ENCODE measurements around the gene VPS8.
"Not testable (repeated sequence)": the region's sequence is repeated elsewhere in the genome, so short reads cannot be mapped to it uniquely, and the experiment has no call there.

VPS8 gene

GRCh38 chr3:184953401-184953800 is 141.4 kb downstream of the VPS8 start:
- no peak for TF ChIP-seq GATA1 (IDR thresholded peaks at IDR 0.05; ENCODE audit: low read depth, low read length)
- TF ChIP-seq POLR2A (IDR thresholded peaks at IDR 0.05; ENCODE audit: low read length), result no peak
- peak; percentile 56 to 89 for DNase-seq

- TF ChIP-seq POLR2A (IDR thresholded peaks at IDR 0.05; ENCODE audit: low read length) (no peak), GATA1 (IDR thresholded peaks at IDR 0.05; ENCODE audit: low read depth, low read length) (no peak)
- DNase-seq, result no peak
Measured at GRCh38 chr3:184954251-184954650, 142.3 kb downstream of the VPS8 start.

DNA sequence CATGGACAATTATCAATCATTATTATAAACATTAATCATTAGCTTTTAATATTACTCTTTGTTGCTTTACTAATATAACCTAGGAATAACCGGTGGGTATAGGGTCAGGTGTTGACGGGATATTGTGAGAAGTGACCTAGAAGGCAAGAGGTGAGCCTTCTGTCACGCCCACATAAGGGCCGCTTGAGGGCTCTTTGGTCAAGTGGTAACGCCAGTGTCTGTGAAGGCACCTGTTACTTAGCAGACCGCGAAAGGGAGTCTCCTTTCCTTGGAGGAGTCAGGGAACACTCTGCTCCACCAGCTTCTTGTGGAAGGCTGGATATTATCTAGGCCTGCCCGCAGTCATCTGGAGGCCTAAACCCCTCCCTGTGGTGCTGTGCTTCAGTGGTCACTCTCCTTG is 142.9 kb downstream of the VPS8 start:
- not testable (repeated sequence) for DNase-seq

DNA sequence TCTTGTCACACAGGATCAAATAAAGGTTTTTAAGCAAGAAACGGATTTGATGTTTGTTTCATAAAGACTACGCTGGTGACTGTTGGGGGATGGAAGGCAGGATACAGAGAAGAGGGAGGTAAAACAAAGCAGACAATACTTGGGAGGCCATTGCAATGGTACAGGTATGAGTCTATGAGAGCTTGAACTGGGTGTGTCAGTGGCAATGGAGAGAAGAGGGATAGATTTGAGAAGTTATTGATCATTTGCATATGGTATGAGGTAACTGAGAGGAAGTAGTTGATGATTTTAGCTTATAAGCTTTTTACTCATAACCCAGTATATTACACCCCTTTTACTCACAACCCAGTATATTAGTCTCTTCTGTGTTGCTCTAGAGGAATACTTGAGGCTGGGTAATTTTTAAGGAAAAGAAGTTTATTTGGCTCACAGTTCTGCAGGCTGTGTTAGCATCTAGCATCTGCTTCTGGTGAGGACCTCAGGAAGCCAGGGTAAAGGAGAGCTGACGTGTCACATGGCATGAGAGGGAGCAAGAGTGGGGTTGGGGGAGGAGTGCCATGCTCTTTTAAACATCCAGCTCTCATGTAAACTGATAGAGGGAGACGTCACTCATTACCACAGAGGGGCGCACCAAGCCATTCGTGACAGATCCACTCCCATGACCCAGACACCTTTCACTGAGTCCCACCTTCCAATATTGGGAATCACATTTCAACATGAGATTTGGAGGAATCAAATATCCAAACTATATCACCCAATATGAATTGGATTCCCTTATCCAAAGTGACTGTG is 153.9 kb downstream of the VPS8 start:
- DNase-seq, result no peak
- TF ChIP-seq GATA1 (IDR thresholded peaks at IDR 0.05; ENCODE audit: low read depth, low read length) (no peak), POLR2A (IDR thresholded peaks at IDR 0.05; ENCODE audit: low read length) (no peak)

GRCh38 chr3:184968115-184968514 is 156.1 kb downstream of the VPS8 start:
- TF ChIP-seq POLR2A (IDR thresholded peaks at IDR 0.05; ENCODE audit: low read length), result no peak
- no peak for TF ChIP-seq GATA1 (IDR thresholded peaks at IDR 0.05; ENCODE audit: low read depth, low read length)
- no peak for DNase-seq

DNA sequence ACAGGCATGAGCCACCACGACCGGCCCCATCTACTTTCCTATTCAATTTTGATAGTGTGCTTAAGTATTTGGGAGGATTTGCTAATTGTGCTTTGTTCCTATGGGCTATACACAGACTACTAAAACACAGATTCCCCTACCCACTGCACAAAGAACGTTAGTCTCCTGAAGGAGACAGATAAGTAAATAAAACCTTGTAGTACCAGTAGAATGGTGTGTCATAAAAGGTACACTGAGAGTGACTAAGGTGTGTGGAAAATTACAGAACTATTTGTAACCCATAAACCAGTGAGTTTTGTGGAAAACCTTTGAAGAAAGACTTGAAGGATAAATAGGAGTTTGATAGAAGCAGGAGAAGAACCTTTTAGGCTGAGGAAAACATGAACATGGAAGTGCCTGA is 158.2 kb downstream of the VPS8 start:
- TF ChIP-seq GATA1 (IDR thresholded peaks at IDR 0.05; ENCODE audit: low read depth, low read length), result no peak
- TF ChIP-seq POLR2A (IDR thresholded peaks at IDR 0.05; ENCODE audit: low read length), result no peak
- DNase-seq, result no peak

DNA sequence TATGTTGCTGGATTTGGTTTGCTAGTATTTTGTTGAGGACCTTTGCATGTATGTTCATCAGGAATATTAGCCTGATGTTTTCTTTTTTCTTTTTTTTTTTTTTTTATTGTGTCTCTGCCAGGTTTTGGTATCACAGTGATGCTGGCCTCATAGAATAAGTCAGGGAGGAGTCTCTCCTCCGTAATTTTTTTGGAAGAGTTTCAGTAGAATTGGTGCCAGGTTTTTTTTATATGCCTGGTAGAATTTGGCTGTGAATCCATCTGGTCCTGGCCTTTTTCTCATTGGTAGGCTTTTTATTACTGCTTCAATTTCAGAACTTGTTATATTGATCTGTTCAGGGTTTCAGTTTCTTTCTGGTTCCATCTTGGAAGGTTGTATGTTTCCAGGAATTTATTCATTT is 165.8 kb downstream of the VPS8 start:
- DNase-seq, result no peak
- TF ChIP-seq GATA1 (IDR thresholded peaks at IDR 0.05; ENCODE audit: low read depth, low read length) (no peak), POLR2A (IDR thresholded peaks at IDR 0.05; ENCODE audit: low read length) (no peak)

- TF ChIP-seq GATA1 (IDR thresholded peaks at IDR 0.05; ENCODE audit: low read depth, low read length) (no peak), POLR2A (IDR thresholded peaks at IDR 0.05; ENCODE audit: low read length) (no peak)
- DNase-seq, result no peak
Measured at GRCh38 chr3:184981071-184981470, 169.1 kb downstream of the VPS8 start.

GRCh38 chr3:184982076-184982475 is 170.1 kb downstream of the VPS8 start:
- TF ChIP-seq POLR2A (IDR thresholded peaks at IDR 0.05; ENCODE audit: low read length), result no peak
- no peak for TF ChIP-seq GATA1 (IDR thresholded peaks at IDR 0.05; ENCODE audit: low read depth, low read length)
- DNase-seq, result no peak

DNA sequence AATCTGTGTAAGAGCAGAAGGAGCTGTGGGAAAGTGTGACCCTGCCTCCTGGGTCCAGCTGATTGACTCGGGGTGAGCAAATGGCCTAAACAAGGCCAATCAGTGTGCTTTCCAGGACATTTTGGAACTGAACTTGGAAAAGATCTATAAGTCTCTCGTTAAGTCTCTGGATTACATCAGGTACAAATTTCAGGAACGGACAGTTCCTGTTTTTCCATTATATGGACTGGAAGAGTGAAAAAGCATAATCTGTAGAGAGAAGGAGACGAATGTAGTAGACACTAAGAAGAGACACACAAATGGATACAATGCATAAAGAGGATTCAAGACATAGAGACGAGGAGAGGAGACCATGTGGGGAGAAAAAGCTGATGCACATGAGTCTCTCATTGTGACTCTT is 173.6 kb downstream of the VPS8 start:
- no peak for DNase-seq
- no peak for TF ChIP-seq GATA1 (IDR thresholded peaks at IDR 0.05; ENCODE audit: low read depth, low read length)

DNA sequence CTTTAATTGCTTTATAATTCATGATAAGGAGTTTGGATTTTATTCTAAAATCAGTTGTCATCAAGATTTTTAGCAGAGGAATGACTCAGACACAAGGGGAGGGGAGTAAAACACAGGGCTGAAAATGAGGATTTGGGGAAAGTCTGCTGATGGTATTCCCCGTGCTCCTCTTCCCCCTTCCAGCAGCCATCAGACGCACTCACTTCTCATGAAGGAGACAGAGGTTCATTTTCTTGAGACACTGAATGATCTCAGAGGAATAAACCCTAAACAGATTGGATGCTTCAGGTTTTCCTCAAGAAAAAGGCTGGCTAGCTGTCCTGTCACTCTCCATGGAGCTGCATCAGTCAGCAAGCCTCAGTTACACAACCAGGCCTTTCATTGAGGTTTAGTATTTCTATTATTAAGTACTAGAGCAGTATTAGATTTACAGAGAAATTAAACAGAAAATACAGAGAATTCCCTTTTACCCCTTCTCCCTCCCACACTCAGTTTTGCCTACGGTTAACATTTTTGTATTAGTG is 174.5 kb downstream of the VPS8 start:
- TF ChIP-seq GATA1 (IDR thresholded peaks at IDR 0.05; ENCODE audit: low read depth, low read length) (no peak), POLR2A (IDR thresholded peaks at IDR 0.05; ENCODE audit: low read length) (no peak)
- no peak for DNase-seq

- TF ChIP-seq POLR2A (IDR thresholded peaks at IDR 0.05; ENCODE audit: low read length) (no peak), GATA1 (IDR thresholded peaks at IDR 0.05; ENCODE audit: low read depth, low read length) (no peak)
- DNase-seq, result no peak
Measured at GRCh38 chr3:184993394-184993793, 181.4 kb downstream of the VPS8 start.

DNA sequence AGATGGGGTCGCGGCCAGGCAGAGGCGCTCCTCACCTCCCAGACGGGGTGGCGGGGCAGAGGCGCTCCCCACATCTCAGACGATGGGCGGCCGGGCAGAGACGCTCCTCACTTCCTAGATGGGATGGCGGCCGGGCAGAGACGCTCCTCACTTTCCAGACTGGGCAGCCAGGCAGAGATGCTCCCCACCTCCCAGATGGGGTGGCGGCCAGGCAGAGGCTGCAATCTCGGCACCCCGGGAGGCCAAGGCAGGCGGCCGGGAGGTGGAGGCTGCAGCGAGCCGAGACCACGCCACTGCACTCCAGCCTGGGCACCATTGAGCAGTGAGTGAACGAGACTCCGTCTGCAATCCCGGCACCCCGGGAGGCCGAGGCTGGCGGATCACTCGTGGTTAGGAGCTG is 191.9 kb downstream of the VPS8 start:
- DNase-seq, result not testable (repeated sequence)

- no peak for DNase-seq
- TF ChIP-seq GATA1 (IDR thresholded peaks at IDR 0.05; ENCODE audit: low read depth, low read length), result no peak
- no peak for TF ChIP-seq POLR2A (IDR thresholded peaks at IDR 0.05; ENCODE audit: low read length)
Measured at GRCh38 chr3:185009650-185010049, 197.7 kb downstream of the VPS8 start.

DNA sequence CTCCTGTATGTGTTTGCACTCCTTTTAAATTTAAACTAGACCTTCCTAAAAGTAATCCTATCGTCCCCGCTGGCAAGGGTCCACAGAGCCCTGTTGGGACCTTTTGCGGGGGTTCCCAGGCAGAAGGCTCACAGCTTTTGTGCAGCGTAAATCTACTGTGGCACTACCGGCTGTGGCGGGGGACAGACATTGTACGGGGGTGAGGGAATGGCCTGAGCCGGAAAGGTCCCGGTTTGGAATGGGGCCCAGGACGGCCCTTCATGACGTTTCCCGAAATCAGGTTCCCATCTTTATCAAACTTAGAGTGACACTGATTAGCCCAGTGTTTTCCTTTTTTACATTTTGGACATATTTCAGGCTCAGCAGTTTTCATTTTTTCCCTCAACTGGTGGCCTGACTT is 205.6 kb downstream of the VPS8 start:
- DNase-seq, result not testable (repeated sequence)

DNA sequence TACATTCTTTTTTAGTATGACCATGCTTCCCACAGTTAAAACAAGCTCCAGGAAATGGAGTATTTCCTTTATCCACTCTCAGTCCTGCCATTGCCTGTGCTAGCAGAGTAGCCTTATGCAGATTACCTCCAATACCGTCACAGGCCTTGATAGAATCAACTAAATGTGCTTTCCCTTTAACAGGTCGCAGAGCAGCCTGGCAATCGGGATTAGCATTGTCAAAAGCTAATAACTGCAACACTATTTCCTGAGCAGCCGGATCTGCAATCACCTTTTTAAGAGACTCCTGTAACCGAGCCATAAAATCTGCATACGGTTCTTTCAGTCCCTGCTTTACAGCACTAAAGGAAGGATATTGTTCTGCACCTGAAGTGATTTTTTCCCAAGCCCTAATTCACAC is 206.0 kb downstream of the VPS8 start:
- not testable (repeated sequence) for DNase-seq

Measured in erythroblast (primary cell).